Esophagus squamous epithelium (tissue), 4 donors: ENCODE data around the gene SREBF2.

ENCODE experiments used
- CTCF ChIP-seq, 6 experiments: fragments of 450-650 bp in 4 of 6; fragments of 200-600 bp in 2 of 6; sonication (generic) in 2 of 6; IDR thresholded peaks; one replicate each; pipeline ENCODE4 v1.5.1; 2016 to 2019; ENCODE audit warnings: antibody characterized with exemption in 6 of 6, mild to moderate bottlenecking in 4 of 6, moderate library complexity in 4 of 6
- POLR2A ChIP-seq, 4 donors: fragments of 450-650 bp; IDR thresholded peaks; one replicate each; pipeline ENCODE4 v1.6.1; 2017; ENCODE audit warnings: antibody characterized with exemption in 4 of 4, mild to moderate bottlenecking in 4 of 4, moderate library complexity in 3 of 4

GRCh38 chr22:41842996-41843970 is 10.4 kb downstream of the SREBF2 start:
- TF ChIP-seq CTCF (IDR thresholded peaks at IDR 0.05) = no peak
- TF ChIP-seq POLR2A (IDR thresholded peaks at IDR 0.05) = no peak
